GM12878 (cell line): ENCODE measurements around the gene RADIL. TPM values are rescaled to one million over a fixed set of nuclear protein-coding genes. Genes with fewer than 3 reads are reported as not detected.

Experiments
- ATAC-seq: fragments of 200-7000 bp; cut with Tn5 transposase; 3 replicates; pipeline ENCODE4 v1.9.1; 2020; ENCODE audit warnings: mild to moderate bottlenecking, moderate library complexity
- BruUV-seq: library from RNA; stranded (reverse); fragments of 400-500 nt; replicated peaks from 2 replicates; lab custom pipeline; 2021; lab: Mats Ljungman, UMichigan
- CTCF ChIA-PET: fragments of 300-600 bp; sonication (Branson Sonifier 250); formaldehyde crosslinking; extraction: SDS; loops from one replicate; lab custom pipeline; 2021; ENCODE audit warnings: inconsistent platforms; lab: Yijun Ruan, JAX
- POLR2A ChIA-PET: fragments of 350-600 bp; formaldehyde crosslinking; extraction: SDS; loops from one replicate; lab custom pipeline; 2021; ENCODE audit warnings: inconsistent platforms; lab: Charles Lee
- RAD21 ChIA-PET: fragments of 300-600 bp; sonication (Branson Sonifier 250); formaldehyde crosslinking; loops from one replicate; lab custom pipeline; 2023; ENCODE audit warnings: antibody characterized with exemption; ENCODE audit not compliant: unreplicated experiment; lab: Charles Lee
- SMC1A ChIA-PET: fragments of 300-600 bp; sonication (Branson Sonifier 250); formaldehyde crosslinking; loops from one replicate; lab custom pipeline; 2023; ENCODE audit not compliant: unreplicated experiment, uncharacterized antibody; lab: Charles Lee
- DNase-seq: peaks from one replicate; pipeline ENCODE4 v3.0.0-alpha.2; 2011; ENCODE audit warnings: low read depth, low spot score
- FAIRE-seq: peaks from 3 replicates; lab custom pipeline; 2011; peaks lifted over from hg19 to GRCh38; lab: Jason Lieb, UNC
- H2AFZ ChIP-seq: 2 replicates; pipeline ENCODE4 v1.6.0; 2011; ENCODE audit warnings: low read depth, low read length, control low read depth; ENCODE audit not compliant: control insufficient read depth
- H3K27ac ChIP-seq: 2 replicates; pipeline ENCODE4 v1.5.1; 2011; ENCODE audit warnings: control low read depth; ENCODE audit not compliant: control insufficient read depth, insufficient read depth
- H3K27me3 ChIP-seq, 2 experiments: replicated peaks in 1 of 2; 2 replicates each; pipeline versions ENCODE4 v1.6.0 to v1.6.1; 2011; ENCODE audit warnings: low read length in 1 of 2; ENCODE audit not compliant: control insufficient read depth in 2 of 2, insufficient read depth in 2 of 2
- H3K36me3 ChIP-seq, 2 experiments: 2 replicates each; pipeline ENCODE4 v1.5.1; 2011; ENCODE audit warnings: low read length in 1 of 2; ENCODE audit not compliant: control insufficient read depth in 2 of 2, insufficient read depth in 2 of 2
- H3K4me1 ChIP-seq: 2 replicates; pipeline ENCODE4 v1.6.1; 2011; ENCODE audit warnings: mild to moderate bottlenecking, low read length, moderate library complexity, mixed read lengths; ENCODE audit not compliant: control insufficient read depth, insufficient read depth
- H3K4me2 ChIP-seq: 2 replicates; pipeline ENCODE4 v1.6.0; 2011; ENCODE audit warnings: control low read depth; ENCODE audit not compliant: control insufficient read depth, insufficient read depth
- H3K4me3 ChIP-seq: fragments of 200-600 bp; sonication (generic); 2 replicates; pipeline ENCODE4 v1.5.1; 2016
- H3K79me2 ChIP-seq: 2 replicates; pipeline ENCODE4 v1.6.0; 2011; ENCODE audit warnings: low read length; ENCODE audit not compliant: control insufficient read depth, insufficient read depth
- H3K9ac ChIP-seq: 2 replicates; pipeline ENCODE4 v1.8.0; 2011; ENCODE audit warnings: low read length, control low read depth, mixed read lengths; ENCODE audit not compliant: control insufficient read depth, insufficient read depth
- H3K9me3 ChIP-seq: replicated peaks from 3 replicates; pipeline ENCODE4 v1.5.1; 2011; ENCODE audit warnings: mild to moderate bottlenecking, low read length; ENCODE audit not compliant: control insufficient read depth, insufficient read depth
- H4K20me1 ChIP-seq: 2 replicates; pipeline ENCODE4 v1.6.0; 2011; ENCODE audit not compliant: control insufficient read depth, insufficient read depth
- CHD2 ChIP-seq: IDR thresholded peaks from 2 replicates; pipeline ENCODE4 v1.6.1; 2011; ENCODE audit warnings: low read depth, low read length, improper control_type of control experiment, borderline replicate concordance
- KAT2A ChIP-seq: conservative IDR thresholded peaks from 2 replicates; pipeline ENCODE4 v1.6.1; 2011; ENCODE audit warnings: low read depth, low read length; ENCODE audit not compliant: control insufficient read depth
- KDM1A ChIP-seq: fragments of 200-600 bp; sonication (generic); IDR thresholded peaks from 2 replicates; pipeline ENCODE4 v1.6.1; 2016; ENCODE audit warnings: borderline replicate concordance
- LARP7 ChIP-seq: fragments of 450-650 bp; IDR thresholded peaks from 2 replicates; pipeline ENCODE4 v1.6.1; 2017; ENCODE audit warnings: mild to moderate bottlenecking
- MEF2A ChIP-seq: IDR thresholded peaks from 2 replicates; pipeline ENCODE4 v1.6.1; 2011; ENCODE audit warnings: low read depth, mild to moderate bottlenecking, low read length, moderate library complexity; ENCODE audit not compliant: insufficient read depth
- MEF2B ChIP-seq: fragments of 450-650 bp; IDR thresholded peaks from 2 replicates; pipeline ENCODE4 v1.6.1; 2018; ENCODE audit warnings: mild to moderate bottlenecking, moderate library complexity; ENCODE audit not compliant: partially characterized antibody, poor library complexity, severe bottlenecking
- NFYB ChIP-seq: IDR thresholded peaks from 2 replicates; pipeline ENCODE4 v1.6.1; 2011; ENCODE audit warnings: low read depth, mild to moderate bottlenecking, low read length, improper control_type of control experiment, moderate library complexity; ENCODE audit not compliant: insufficient read depth
- SMARCA5 ChIP-seq: fragments of 450-650 bp; IDR thresholded peaks from 2 replicates; pipeline ENCODE4 v1.6.1; 2017; ENCODE audit warnings: mild to moderate bottlenecking
- ZNF207 ChIP-seq: fragments of 450-650 bp; IDR thresholded peaks from 2 replicates; pipeline ENCODE4 v1.6.1; 2014; ENCODE audit warnings: antibody characterized with exemption, mild to moderate bottlenecking, borderline replicate concordance
- WGBS: methylation state at CpG from one replicate; pipeline ENCODE4 v1.1.6; 2016; ENCODE audit warnings: low lambda C conversion rate; ENCODE audit not compliant: insufficient replicate concordance, insufficient coverage; ENCODE audit errors: missing lambda C conversion rate; 5-methylcytosine and 5-hydroxymethylcytosine counted together
- in situ Hi-C: fragments of 300-500 bp; cut with MboI; formaldehyde crosslinking; loops from 9 replicates; pipeline ENCODE4 v1.14.3; 2018; ENCODE audit warnings: mixed read lengths
- intact Hi-C: fragments of 100-400 bp; cut with micrococcal nuclease; formaldehyde crosslinking; loops from one replicate; pipeline ENCODE4 v1.14.2; 2022; ENCODE audit not compliant: unreplicated experiment
- polyA plus RNA-seq, 11 experiments: library from polyadenylated mRNA; depleted of rRNA in 4 of 11; unstranded in 6 of 11; stranded (reverse) in 5 of 11; fragments of >200 nt; fragmentation: Nextera tagmentation in 4 of 11; fragmentation: Illumina TruSeq in 1 of 11; extraction: Ambion mirVana in 4 of 11; extraction: Trizol in 1 of 11; gene quantifications; 1 replicate in 1 of 11; 2 replicates in 10 of 11; pipeline versions ENCODE4 v1.2.1 to v1.2.3, GENCODE V29; 2011 to 2016; ENCODE audit warnings: inconsistent platforms in 2 of 11, missing spikeins in 2 of 11, low read depth in 1 of 11
- total RNA-seq, 4 experiments: library from RNA; depleted of rRNA in 3 of 4; stranded (reverse); fragments of >200 nt in 3 of 4; fragmentation: Illumina TruSeq in 1 of 4; extraction: Trizol in 1 of 4; gene quantifications; 2 replicates each; pipeline versions ENCODE4 v1.2.1 to v1.2.3, GENCODE V29; 2013 to 2021
- TF ChIP-seq, protein P1 (sequence below): fragments of 450-650 bp; IDR thresholded peaks from 2 replicates; pipeline ENCODE4 v1.6.1; 2017; ENCODE audit warnings: mild to moderate bottlenecking, low read depth, inconsistent platforms; ENCODE audit not compliant: poor library complexity, severe bottlenecking
- TF ChIP-seq, protein P2 (sequence below): fragments of 450-650 bp; IDR thresholded peaks from 2 replicates; pipeline ENCODE4 v1.6.1; 2017; ENCODE audit warnings: mild to moderate bottlenecking, moderate library complexity

Gene RADIL
- total and polyA plus RNA-seq, 10 of the 15 experiments (the other 5 are each of a cell fraction or from before 2014, with no cell fraction given), result 0.05 to 0.06 TPM; not detected in 8

DNA sequence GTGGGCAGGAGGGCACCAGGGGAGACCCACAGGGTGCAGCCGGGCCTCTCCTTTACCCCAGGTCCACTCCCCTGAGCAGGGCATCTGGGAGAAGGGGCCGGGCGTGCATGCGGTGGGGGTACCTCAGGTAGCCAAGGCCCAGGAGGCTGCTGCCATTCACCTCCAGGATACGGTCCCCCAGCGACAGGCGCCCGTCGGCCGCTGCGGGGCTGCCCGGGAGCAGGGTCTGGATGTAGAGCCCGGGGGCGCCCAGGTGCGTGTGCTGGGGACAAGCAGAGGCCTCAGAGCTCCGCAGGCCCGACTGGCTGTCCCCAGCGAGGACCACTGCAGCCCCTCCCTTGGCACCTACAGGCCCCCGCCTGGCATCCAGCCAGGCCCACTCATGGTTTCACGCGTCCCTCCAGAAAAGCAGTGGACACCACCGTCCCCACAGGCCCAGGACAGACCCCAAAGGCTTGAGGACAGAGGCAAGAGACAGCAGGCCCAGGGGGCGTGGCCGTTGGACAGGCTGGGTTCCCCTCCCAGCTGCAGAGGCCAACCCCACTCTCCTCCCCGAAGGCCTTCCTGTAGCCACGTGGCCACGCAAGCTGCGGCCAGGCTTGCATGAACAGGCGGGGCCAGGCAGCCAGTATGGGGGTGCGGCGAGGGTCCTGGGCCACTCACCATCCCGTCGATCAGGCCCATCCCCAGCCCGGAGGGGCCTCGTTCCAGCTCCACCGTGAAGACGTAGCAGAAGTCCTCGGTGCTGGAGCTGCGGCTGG lies 83.8 kb downstream of the RADIL start:
- H3K36me3 ChIP-seq, result no peaks in the 10 kb centered on the region
- H3K9me3 ChIP-seq, result no peaks in the 10 kb centered on the region
- ChIA-PET SMC1A (no interaction called here), RAD21 (no interaction called here), CTCF (interaction anchor here (5.2 kb wide), 1 partner anchor 286 kb away, joined by 30 read pairs; no protein-coding TSS in a partner anchor), POLR2A (no interaction called here)
- DNase-seq (no peak), ATAC-seq (no peak; the same call in 2 of the 3 replicates), FAIRE-seq (no peak)
- no peak overlapping the region for H2AFZ ChIP-seq
- WGBS, result 70% methylated on average over 35 of the region's 39 CpGs
- no peak overlapping the region for H3K4me2 ChIP-seq
- H3K9ac ChIP-seq, result no peak overlapping the region
- in situ Hi-C loops, result loop anchor here (5.0 kb wide), 1 partner anchor 283 kb away; no protein-coding TSS in a partner anchor
- BruUV-seq, result no TSS peak
- H3K27me3 ChIP-seq, result no peaks in the 10 kb centered on the region
- H4K20me1 ChIP-seq, result no peaks in the 10 kb centered on the region
- no peak overlapping the region for H3K27ac ChIP-seq
- H3K79me2 ChIP-seq, result no peaks in the 10 kb centered on the region
- H3K4me3 ChIP-seq, result no peak overlapping the region
- H3K4me1 ChIP-seq, result no peaks in the 10 kb centered on the region
- intact Hi-C loops, result loop anchor here (10.0 kb wide), 1 partner anchor 175 kb away; no protein-coding TSS in a partner anchor
- TF ChIP-seq SMARCA5 (no peak), KDM1A (no peak), LARP7 (no peak), CHD2 (no peak), ZNF207 (no peak), NFYB (no peak), MEF2A (no peak), KAT2A (no peak), MEF2B (no peak)
- TF ChIP-seq, protein P1, sequence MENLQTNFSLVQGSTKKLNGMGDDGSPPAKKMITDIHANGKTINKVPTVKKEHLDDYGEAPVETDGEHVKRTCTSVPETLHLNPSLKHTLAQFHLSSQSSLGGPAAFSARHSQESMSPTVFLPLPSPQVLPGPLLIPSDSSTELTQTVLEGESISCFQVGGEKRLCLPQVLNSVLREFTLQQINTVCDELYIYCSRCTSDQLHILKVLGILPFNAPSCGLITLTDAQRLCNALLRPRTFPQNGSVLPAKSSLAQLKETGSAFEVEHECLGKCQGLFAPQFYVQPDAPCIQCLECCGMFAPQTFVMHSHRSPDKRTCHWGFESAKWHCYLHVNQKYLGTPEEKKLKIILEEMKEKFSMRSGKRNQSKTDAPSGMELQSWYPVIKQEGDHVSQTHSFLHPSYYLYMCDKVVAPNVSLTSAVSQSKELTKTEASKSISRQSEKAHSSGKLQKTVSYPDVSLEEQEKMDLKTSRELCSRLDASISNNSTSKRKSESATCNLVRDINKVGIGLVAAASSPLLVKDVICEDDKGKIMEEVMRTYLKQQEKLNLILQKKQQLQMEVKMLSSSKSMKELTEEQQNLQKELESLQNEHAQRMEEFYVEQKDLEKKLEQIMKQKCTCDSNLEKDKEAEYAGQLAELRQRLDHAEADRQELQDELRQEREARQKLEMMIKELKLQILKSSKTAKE, result no peak
- TF ChIP-seq, protein P2, sequence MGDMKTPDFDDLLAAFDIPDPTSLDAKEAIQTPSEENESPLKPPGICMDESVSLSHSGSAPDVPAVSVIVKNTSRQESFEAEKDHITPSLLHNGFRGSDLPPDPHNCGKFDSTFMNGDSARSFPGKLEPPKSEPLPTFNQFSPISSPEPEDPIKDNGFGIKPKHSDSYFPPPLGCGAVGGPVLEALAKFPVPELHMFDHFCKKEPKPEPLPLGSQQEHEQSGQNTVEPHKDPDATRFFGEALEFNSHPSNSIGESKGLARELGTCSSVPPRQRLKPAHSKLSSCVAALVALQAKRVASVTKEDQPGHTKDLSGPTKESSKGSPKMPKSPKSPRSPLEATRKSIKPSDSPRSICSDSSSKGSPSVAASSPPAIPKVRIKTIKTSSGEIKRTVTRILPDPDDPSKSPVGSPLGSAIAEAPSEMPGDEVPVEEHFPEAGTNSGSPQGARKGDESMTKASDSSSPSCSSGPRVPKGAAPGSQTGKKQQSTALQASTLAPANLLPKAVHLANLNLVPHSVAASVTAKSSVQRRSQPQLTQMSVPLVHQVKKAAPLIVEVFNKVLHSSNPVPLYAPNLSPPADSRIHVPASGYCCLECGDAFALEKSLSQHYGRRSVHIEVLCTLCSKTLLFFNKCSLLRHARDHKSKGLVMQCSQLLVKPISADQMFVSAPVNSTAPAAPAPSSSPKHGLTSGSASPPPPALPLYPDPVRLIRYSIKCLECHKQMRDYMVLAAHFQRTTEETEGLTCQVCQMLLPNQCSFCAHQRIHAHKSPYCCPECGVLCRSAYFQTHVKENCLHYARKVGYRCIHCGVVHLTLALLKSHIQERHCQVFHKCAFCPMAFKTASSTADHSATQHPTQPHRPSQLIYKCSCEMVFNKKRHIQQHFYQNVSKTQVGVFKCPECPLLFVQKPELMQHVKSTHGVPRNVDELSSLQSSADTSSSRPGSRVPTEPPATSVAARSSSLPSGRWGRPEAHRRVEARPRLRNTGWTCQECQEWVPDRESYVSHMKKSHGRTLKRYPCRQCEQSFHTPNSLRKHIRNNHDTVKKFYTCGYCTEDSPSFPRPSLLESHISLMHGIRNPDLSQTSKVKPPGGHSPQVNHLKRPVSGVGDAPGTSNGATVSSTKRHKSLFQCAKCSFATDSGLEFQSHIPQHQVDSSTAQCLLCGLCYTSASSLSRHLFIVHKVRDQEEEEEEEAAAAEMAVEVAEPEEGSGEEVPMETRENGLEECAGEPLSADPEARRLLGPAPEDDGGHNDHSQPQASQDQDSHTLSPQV, result no peak
